GM19463 (cell line): ENCODE data around the gene S100A10.

Experiments used
- ATAC-seq: cut with Tn5 transposase; IDR thresholded peaks from one replicate; pipeline ENCODE4 v1.9.1; 2021; ENCODE audit warnings: mild to moderate bottlenecking, moderate library complexity; ENCODE audit not compliant: unreplicated experiment

S100A10 gene

GRCh38 chr1:151939141-151939540 is 54.5 kb downstream of the S100A10 start:
- no peak for ATAC-seq

DNA sequence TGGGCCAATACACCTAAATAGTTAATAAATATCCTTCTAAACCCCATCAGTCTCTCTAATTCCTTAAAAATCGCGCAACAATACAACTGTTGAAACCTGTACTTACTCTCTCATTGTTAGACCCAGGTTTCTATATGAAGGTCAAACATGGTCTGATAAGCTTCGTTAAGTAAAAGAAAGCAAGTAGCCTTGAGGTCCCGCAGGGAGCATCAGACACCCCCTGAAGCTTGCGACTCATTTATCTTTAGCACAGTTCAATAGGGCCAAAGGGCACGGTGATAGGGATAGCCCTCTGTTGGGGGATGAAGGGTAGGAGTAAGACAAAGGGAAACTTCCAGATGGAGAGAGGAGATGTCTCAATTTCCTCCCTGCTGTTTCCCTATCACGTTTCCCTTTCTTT is 57.0 kb downstream of the S100A10 start:
- ATAC-seq, result no peak

DNA sequence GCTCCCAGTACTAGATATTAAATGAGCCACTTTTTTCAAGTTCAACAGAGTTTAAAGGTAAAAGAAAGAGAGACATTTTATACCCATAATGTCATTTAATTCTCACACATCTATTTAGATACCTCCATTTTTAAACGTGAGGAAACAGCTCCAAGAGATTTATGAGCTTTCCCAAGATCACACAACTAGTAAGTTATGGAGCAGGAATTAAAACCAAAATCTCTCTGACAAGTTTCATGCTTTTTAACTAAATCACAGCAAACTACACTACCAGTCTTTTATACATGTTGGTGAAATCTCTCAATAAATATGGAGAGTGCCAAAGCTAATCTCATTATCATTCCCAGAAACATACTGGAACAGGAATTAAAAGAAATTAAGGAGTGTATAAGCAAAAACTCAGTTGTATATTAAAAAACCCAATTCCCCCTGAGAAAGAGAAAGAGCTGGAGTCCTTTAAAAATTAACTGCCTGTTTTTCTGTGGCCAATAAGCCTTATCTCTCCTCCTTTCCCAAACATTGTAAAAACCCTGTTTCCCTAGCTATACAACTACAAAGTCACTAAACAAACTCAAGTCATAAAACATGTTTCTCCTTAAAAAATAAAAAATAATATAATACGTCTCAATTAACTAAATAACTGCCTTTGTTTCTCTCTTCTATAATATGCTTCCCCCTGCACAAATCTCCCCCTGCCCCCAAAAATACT is 57.6 kb downstream of the S100A10 start:
- no peak for ATAC-seq

- ATAC-seq, result no peak
Measured at GRCh38 chr1:151935154-151935553, 58.5 kb downstream of the S100A10 start.

GRCh38 chr1:151934048-151934493 is 59.6 kb downstream of the S100A10 start:
- no peak for ATAC-seq
